IPS-NIHi7 (cell line): ENCODE measurements around the gene BCAS3.
"Not testable (repeated sequence)": the region's sequence is repeated elsewhere in the genome, so short reads cannot be mapped to it uniquely, and the experiment has no call there.

Source experiments
- DNase-seq: peaks from one replicate; pipeline ENCODE4 v3.0.0; 2012; ENCODE audit warnings: mixed read lengths; ENCODE audit errors: extremely low spot score

Gene BCAS3

DNA sequence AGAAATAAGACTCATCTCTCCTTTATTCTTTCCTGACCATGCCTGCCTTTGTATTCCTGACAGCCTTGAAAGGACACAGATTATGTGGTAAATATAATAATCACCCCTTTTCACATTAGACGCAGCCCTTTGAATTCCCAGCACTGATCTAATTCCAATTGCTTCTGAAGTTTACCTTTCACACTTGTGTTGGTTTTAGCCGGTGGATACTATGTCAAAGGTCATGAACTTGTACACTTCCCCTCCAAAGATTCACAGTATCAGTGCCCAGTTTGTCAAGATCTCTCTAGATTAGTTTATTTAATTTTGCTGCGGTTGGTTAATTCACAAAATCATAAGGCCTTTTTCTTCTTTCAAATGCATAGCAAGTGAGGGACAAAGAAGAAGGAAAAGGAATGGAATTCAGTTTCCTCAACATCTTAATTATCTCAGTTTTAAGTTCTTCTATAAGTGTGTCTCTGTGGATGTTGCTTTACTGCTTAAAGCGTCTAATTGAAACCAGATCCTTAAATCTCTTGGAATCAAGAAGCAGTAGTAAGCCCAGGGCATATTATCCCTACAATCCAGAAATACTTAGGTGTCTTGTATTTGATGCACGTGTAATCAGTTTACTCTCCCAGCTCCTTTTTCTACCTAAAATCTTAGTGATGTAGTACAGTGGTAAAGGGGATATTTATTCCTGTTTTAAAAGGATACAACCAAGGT, 547.7 kb downstream of the BCAS3 start:
- no peak for DNase-seq

DNA sequence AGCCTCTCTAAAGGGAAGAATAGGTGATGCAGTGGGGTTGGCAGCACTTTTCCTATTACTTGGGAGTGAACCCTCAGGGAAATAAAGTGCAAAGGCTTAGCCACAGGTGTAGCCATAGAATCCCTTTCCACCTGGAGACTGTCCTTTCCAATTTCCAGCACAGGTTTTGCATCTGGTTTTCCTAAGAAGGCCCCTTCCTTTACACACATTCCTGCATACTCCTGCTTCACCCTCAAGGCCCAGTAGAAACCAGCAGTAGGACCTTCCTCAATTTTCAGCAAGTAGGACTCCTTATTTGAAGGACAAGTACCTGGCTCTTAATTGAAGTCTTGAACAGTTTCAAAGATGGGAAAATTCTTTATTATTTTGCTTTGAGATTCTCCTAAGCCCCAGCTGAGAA, 550.2 kb downstream of the BCAS3 start:
- DNase-seq, result no peak

DNA sequence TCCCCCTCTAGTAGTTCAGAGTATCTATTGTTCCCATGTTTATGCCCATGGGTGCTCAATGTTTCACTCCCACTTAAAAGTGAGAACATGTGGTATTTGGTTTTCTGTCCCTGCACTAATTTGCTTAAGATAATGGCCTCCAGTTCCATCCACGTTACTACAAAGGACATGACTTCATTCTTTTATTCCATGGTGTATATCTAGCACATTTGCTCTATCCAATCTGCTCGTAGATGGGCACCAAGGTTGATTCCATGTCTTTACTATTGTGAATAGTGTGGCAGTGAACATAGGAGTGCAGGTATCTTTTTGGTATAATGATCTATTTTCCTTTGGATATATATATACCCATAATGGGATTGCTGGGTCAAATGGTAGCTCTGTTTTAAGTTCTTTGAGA, 552.8 kb downstream of the BCAS3 start:
- no peak for DNase-seq

DNA sequence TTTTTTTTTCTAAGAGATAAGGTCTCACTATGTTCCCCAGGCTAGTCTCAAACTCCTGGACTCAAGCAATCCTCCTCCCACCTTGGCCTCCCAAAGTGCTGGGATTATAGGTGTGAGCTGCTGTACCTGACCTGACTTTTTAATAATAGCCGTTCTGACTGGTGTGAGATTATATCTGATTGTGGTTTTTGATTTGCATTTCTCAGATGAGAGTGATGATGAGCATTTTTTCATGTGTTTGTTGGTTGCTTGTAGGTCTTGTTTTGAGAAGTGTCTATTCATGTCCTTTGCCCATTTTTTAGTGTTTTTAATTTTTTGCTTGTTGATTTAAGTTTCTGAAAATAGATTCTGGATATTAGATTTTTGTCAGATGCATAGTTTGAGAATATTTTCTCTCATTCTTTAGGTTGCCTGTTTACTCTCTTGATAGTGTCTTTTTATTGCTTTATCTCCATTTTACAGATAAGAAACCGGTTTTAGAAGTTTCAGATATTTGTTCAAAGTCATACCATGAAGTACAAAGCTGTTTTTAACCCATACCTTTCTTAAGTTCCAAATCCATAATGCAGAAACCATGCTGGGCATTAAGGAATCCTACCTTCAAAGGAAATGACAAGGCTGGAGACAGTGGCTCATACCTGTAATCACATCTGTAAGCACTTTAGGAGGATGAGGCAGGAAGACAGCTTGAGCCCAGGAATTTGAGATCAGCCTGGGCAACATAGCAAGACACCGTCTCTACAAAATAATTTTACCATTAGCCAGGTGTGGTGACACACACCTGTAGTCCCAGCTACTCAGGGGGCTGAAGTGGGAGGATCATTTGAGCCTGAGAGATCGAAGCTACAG, 553.5 kb downstream of the BCAS3 start:
- no peak for DNase-seq

DNA sequence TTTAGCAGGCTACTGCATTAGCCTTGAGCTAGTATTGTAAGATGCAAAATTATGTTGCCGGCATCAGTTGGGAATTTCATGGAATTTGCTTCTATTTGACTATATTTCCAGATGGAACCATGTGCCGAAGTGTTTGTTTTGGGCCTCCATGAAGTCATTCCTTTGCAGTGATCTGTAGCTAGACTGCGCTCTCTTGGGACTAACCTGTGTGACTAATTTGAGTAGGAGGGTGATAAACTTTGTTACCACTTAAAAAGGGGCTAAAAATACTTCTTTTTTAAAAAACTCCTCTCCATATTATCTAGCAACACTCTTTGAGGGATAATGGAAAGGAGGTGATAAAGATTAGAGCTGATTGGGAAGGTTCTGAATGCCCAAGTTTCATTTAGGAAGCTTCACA, 555.2 kb downstream of the BCAS3 start:
- DNase-seq, result no peak

DNA sequence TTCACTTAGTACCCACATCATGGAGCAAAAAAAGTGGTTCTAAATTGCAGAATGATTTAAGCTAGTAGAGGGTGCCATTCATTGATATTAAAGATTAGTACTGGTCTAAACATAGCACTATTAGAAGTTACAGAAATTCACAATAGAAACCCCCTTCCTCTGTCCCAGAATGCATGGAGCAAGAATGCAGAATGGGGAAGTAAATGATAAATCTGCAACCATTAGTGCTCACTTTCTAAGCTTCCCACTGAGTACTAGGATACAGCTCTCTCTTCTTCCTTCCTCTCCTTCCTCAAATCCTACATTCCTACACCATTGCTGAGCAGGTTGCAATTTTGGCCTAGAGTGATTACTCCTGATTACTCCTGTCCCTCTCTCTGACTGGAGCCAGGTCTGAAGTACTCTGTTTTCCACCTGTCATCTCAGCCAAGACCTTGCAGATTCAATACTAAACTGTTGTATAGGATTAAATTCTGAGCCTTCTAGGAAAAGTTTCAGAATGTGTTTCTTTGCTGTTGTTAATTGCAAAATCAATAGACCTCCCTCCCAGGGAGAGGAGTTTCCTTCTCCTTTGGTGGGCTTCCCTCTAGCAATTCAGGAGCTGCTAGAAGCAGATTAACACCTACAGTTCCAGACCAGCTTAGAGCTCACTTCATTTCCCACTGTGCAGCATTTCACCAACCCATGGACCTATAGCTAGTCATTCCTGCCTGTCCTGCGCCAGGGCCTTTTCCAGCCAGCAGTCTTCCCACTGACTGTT, 556.5 kb downstream of the BCAS3 start:
- DNase-seq, result no peak

DNA sequence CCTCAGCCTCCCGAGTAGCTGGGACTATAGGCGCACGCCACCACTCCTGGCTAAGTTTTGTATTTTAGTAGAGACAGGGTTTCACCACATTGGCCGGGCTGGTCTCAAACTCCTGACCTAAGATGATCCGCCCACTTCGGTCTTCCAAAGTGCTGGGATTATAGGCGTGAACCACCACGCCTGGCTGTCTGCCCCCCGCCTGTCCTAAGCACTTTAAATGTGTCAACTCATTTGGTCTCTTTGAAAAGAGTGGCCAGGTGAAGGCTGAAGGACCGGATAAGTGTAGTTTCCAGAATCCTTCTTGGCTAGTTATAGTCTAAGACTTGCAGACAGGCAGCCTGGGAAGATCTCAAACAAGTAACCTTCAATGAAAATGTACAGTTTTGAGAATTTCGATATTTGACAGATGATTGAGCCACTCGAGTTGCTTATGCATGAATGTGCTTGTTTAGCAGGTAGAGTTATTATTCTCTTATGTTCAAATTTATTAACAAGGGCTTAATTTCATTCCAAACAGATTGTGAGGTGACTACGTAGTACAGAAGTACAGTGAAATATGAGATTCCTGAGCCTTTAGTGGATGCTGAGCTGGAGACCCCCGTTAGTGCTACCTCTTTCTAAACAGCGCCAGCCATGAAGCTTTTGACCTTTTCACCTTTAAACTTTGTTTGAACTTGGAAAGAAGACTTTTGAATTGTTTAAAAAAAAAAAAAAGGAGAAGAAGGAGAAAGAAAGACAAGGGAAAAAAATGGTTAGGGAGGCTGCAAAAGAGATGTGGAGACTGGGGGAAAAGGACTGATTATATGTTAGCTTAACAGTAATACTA, 557.6 kb downstream of the BCAS3 start:
- DNase-seq, result no peak

DNA sequence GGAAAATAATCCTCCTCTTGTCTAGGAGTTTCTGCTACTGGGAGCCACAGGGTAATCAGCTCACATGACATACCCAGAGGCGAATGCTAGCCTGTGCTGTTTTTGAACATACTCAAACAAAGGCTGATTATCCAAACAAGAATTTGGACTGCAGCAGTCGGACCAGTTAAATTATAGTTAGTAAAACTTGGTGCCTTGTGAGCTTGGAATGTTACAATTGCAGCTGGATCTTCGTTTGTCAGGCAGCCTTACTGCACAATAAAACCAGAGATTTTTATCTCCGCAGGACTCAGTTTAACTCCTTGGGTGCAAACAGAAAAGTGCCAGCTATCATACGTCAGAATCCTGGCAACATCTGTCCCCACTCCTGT, 558.2 kb downstream of the BCAS3 start:
- DNase-seq, result no peak

DNA sequence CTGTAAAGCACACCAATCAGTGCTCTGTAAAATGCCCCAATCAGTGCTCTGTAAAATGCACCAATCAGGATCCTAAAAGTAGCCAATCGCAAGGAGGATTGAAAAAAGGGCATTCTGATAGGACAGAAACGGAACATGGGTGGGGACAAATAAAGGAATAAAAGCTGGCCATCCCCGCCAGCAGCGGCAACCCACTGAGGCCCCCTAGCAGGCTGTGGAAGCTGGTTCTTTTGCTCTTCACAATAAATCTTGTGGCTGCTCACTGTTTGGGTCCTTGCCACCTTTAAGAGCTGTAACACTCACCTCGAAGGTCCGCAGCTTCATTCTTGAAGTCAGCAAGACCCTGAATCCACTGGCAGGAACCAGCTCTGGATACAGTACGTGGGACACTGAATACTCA, 559.6 kb downstream of the BCAS3 start:
- no peak for DNase-seq

DNA sequence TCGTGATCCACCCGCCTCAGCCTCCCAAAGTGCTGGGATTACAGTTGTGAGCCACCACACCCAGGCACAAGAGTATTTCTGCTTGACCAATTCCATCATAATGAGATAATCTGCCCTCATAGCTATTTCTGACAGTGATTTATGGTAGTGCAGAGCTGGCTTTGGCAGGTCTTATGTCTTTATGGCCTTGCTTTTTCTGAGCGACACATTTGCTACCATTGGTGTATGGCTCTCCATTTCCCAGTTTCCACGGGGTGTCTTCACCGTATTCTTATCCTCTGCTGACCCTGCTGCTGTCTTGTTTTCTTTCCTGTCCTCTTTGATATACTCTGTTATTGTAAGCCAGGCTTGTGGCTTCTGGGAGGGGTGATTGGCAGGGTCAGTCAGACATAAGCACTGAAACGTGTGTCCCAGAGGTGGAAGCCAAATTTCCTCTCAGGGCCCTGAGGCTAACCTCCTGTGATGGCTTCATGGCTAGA, 560.8 kb downstream of the BCAS3 start:
- DNase-seq, result no peak

DNA sequence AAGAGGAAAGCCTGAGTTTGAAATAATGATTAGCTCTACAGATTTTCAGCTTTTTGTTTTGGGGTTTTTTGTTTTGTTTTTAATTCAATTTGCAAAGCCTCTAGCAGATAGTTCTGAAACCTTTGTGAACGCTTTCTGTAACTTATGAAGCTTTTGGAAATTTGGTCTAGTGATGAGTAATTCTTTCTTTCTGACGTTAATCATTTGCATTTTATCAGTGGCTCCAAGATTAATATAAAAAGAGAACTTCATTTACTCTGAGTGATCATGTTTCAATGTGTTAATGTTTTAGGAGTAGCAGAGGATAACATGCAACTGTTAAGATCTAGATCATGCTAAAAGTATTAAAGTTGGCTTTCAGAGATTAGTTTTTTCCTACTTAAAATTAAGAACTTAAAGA, 561.7 kb downstream of the BCAS3 start:
- no peak for DNase-seq

DNA sequence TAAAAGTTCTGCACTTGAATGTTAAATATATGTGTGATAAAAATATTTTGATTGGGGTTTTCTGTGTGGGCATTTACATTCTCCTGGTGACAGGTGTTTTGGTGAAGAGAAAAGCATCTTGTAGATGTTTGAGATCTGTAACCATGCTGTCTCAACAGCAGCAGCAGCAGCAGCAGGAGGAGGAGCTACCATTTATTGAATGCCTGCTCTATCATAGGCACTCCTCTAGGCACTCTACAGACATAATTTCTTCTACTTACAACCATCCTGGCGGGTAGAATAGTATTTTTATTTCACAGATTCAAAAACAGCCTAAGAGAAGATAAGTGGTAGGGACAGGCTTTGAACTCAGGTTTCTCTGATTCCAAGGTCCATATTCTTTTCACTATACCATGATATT, 562.3 kb downstream of the BCAS3 start:
- DNase-seq, result no peak

DNA sequence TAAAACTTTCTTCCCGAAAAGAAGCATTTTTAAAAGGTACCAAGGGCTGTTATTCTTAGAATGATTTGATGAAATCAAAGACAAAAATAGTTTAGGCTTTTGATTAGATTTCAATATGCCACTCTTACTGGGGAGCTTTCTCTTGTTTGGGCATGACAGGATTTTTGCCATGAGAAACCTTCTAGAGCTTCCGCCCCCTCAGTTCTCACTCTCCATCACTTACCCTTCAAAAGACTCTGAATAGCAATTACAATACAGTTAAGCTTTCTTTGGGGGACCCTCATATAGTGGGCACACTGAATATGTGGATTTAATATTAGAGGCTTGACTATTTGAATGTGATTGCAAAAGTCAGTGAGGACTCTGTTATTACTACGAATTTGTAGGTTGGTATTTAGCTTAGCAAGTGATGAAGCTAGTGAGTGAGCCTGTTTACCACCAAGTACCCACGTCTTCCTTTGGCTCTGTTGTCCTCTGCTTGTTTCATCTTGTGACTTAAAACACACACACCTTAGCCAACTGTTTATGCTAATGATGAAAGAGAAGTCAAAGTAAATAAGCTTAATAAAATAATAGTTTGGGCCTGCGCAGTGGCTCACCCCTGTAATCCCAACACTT, 563.3 kb downstream of the BCAS3 start:
- no peak for DNase-seq

DNA sequence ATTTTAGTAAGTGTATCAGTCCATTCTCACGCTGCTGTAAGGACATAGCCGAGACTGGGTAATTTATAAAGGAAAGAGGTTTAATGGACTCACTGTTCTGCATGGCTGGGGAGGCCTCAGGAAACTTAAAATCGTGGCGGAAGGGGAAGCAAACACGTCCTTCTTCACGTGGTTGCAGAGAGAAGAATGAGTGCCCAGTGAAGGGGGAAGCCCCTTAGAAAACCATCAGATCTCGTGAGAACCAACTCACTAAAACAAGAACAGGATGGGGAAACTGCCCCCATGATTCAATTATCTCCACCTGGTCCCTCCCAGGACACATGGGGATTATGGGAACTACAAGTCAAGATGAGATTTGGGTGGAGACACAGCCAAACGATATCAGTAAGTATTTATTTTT, 567.3 kb downstream of the BCAS3 start:
- not testable (repeated sequence) for DNase-seq

DNA sequence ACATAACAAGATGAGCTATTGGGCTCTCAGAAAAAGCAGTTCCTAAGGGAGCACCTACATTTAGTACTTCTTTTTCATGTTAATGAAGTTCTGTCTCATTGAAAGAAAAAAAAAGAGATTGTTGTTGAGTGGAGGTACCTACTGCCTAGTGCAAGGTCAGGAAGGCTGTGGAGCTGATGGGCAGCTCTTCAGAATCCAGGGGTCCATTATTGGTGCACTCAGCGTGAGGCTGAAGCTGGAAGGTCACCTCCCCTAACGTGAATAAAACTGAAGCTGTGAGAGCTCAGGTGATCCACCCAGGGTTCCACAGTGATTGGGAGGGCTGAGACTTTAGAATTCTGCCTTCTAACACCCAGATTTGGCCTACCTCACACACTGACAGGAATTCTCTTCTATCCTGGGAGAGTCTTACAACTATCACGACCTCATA, 568.1 kb downstream of the BCAS3 start:
- DNase-seq, result peak; percentile 31

DNA sequence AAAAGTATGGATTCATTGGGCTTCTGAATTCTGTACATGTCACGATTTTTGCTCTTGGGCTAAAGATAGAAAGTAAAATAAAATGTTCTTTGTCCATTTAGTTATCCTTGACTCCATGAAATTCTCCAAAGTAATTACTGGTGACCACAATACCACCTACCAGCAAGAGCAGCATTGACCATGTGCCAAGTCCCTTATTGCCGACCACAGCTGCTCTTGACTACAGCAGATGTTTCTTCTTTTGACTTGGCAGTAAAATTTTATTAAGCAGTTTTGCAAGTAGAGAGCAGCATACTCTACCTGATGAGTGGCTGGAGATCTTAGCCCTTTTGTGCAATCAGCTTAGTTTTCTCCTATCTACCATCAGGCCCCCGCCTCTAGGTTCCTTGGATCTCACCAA, 569.8 kb downstream of the BCAS3 start:
- DNase-seq, result no peak

DNA sequence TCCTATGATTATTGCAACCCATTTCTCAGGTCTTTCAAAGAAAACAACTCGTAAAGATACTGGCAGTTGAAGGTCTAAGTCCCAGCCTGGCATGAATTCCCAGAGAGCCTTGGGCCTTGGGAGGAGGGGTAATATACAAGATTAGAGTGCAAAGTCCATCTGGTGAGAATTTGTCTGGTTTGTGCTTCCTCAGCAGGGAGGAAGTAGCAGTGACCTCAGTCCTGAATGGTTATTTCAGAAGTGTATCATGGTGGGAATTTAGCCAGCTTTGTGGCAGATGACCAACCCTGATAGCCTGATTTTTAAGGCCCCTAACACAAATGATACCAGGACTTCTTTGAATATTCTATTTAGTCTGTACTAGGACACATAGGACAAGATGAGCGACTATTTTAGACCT, 570.7 kb downstream of the BCAS3 start:
- no peak for DNase-seq

DNA sequence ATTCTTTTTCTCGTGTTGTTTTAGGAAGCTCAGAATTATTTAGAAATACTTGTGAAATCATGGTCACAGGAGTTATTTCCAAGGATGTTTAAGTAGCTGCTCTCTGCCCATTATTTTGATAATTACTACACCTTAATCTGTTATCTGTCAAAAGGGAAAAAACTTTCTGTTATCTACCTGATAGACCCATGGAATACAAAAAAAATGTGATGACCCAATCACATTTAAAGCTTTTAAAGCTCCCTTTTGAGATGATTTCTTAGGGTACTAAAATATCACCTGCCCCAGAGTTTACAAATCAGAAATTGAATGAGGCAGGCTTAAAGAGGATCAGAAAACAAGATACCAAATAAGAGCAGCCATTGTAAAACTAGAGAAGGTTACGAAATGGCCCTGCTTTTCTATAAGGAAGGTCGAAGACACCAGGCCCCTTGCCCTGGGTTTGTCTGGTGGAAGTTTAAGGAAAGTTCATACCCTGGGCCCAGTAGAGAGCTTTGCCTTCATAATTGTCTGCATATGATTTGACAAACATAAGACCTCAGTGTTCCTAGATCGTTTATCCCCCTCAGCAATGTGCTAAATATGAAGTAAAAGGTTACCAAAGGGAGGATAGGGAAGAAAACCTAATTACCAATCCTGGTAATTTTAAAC, 572.1 kb downstream of the BCAS3 start:
- DNase-seq, result no peak

DNA sequence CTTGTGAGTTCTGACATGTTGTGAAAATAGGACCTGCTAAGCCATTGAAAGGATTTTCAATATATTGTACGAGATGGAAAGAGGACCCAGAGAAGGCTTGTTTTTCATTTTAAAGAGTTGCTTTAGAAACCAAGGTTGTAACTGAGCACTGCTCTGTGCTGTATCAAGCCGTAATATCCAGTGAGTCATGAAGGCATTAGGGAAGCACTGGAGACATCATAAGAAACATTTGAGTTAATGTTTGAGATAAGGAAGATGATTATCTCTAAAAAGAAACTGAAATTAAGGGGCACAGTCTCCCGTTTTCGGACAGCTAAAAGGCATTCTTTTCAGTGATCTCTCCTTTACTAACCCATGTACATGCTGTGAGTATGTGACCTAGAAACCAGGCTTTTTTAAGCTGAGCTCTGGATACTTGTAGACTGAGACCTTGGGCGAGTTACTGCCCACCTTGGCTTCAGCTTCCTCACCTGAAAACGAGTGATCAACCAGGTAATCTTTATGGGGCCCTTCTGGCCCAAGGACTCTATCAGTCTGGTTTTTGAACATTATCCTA, 572.8 kb downstream of the BCAS3 start:
- DNase-seq, result no peak
